HK-2 (cell line): ENCODE measurements around the gene MNT.
"Not testable (repeated sequence)": the region's sequence is repeated elsewhere in the genome, so short reads cannot be mapped to it uniquely, and the experiment has no call there.

Experiments
- DNase-seq: peaks from one replicate; pipeline ENCODE4 v3.0.0-alpha.2; 2018; ENCODE audit not compliant: unreplicated experiment

Gene MNT, protein sequence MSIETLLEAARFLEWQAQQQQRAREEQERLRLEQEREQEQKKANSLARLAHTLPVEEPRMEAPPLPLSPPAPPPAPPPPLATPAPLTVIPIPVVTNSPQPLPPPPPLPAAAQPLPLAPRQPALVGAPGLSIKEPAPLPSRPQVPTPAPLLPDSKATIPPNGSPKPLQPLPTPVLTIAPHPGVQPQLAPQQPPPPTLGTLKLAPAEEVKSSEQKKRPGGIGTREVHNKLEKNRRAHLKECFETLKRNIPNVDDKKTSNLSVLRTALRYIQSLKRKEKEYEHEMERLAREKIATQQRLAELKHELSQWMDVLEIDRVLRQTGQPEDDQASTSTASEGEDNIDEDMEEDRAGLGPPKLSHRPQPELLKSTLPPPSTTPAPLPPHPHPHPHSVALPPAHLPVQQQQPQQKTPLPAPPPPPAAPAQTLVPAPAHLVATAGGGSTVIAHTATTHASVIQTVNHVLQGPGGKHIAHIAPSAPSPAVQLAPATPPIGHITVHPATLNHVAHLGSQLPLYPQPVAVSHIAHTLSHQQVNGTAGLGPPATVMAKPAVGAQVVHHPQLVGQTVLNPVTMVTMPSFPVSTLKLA

DNA sequence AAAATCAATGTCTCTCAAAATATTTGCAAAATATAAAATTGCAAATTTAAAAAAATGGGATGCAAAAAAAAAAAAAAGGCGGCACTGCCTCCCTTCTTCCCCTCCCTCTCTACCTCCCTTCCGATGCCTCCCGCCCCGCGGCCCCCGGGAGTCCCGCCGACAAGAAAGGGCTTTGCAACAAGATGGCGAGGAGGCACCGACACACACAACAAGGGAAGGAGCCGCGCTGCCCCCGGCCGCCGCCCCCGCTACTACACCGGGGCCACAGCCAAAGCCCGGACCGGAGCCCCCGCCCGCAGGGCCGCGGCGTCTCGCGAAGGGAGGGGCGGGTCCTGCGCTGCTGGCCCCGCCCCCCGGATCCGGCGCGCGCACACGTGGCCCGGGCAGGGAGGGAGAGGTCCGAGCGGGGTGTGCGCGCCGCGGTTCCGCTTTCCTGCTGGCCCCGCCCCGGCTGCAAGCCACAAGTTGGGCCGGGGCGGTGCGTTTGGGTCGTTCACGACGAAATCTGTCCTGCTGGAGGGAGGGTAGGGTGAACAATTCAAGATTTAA, at the start of gene MNT:
Gene MNT (minus strand): TSS at position 184 of the 549 bp plus-strand sequence. CDS start 348 bp downstream, outside the sequence.
- peak; percentile 91 for DNase-seq

DNA sequence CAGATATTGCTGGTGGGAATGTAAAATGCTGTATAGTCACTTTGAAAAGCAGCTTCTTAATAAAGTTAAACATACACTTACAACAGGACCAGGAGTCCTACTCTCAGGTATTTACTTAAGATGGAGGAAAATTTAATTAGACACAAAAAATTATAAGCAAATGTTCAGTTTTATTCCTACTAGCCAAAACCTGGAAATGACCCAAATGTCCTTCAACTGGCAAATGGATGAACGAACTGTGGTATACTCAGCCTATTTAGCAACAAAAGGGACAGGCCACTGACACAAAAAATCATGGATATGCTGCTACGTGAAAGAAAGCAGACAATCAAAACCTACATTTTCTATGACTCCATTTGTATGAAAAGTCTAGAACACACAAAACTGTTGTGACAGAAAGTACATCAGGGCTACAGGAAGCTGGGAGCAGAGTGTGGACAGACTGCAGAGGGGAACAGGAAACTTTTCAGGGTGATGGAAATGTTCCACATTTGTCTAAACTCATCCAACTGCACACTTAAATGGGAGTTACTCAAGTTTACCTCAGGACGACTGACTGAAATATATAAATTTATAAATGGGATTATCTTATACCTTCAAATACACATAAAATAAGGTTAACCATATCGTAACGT, 49.3 kb upstream of the MNT start:
- DNase-seq: no peak

DNA sequence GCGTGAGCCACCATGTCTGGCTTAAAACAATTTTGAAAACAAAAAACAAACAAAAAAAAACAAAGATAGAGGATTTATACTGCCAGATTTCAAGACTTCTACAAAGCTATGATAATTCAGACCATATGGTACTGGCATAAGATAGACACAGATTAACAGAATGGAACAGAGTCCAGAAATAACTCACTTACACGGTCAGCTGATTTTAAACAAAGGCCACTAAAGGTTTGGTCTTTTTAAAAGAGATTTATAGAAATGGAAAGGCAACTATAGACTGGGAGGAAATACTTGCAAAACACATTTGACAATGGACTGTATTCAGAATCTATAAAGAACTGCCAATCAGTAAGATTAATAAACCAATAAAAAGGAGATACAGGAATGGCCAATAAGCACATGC, 48.6 kb upstream of the MNT start:
- no peak for DNase-seq

DNA sequence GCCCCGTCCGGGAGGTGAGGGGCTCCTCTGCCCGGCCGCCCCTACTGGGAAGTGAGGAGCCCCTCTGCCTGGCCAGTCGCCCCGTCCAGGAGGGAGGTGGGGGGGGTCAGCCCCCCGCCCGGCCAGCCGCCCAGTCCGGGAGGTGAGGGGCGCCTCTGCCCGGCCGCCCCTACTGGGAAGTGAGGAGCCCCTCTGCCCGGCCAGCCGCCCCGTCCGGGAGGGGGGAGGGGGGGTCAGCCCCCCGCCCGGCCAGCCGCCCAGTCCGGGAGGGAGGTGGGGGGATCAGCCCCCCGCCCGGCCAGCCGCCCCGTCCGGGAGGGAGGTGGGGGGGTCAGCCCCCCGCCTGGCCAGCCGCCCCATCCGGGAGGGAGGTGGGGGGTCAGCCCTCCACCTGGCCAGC, 46.6 kb upstream of the MNT start:
- DNase-seq: not testable (repeated sequence)

DNA sequence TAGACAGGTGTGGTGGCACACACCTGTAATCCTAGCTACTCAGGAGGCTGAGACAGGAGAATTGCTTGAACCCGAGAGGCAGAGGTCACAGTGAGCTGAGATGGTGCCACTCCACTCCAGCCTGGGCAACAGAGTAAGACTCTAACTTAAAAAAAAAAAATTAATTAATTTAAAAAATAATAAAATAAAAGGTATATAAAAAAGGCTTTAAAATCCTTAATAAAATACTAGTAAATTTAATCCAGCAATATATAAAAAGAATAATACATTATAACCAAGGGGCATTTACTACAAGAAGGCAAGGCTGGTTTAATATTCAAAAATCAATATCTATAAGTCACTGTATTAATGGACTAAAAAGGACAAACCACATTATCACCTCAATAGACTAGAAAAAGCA, 44.8 kb upstream of the MNT start:
- no peak for DNase-seq

DNA sequence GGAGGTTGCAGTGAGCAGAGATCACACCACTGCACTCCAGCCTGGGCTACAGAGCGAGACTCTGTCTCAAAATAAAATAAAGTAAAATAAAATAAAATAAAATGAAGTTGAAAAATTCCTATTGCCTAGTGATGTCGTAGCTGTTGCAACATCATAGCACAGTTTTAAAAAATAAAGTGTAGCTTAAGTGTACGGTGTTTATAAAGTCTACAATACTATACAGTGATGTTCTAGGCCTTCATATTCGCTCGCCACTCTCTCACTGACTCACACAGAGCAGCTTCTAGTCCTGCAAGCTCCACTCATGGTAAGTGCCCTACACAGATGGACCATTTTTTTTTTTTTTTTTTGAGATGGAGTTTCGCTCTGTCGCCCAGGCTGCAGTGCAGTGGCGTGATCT, 43.5 kb upstream of the MNT start:
- DNase-seq: no peak

DNA sequence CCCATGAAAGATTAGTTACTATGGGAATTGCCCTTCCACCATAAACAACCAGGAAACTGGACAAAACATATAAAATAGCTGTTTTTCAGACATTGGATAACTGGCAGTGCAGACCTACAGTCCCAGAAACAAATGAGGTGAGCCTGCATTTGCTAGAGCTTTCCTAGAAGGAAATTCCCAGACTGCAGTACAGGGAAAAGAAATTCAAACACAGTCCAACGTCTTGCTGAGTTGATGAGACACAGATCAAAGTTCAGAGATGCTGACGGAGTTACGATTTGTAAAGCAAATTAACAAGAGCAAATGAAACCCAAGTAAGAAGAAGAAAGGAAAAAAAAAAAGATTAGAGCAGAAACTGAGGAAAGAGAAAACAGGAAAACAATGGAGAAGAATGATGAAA, 41.3 kb upstream of the MNT start:
- no peak for DNase-seq

DNA sequence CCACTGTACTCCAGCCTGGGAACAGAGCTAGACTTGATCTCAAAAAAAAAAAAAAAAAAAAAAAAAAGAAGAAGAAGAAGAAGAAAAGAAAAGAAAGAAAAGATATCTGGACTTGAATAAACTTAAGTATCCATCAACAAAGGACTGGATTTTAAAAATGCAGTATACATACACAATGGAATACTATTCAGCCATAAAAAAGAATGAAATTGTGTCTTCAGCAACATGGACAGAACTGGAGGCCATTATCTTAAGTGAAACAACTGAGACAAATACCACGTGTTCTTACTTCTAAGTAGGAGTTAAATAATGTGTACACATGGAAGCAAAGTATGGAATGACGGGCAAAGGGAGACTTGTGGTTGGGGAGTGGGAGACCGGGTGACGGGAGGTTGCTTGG, 40.1 kb upstream of the MNT start:
- no peak for DNase-seq

DNA sequence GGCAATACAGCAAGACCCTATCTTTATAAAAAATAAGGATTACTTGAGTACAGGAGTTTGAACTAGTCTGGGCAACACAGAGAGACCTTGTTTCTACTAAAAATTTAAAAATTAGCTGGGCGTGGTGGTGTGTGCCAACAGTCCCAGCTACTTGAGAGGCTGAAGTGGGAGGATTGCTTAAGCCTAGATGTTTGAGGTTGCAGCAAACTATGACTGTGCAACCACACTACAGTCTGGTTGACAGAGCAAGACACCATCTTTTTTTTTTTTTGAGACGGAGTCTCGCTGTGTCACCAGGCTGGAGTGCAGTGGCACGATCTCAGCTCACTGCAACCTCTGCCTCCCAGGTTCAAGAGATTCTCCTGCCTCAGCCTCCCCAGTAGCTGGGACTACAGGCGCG, 39.1 kb upstream of the MNT start:
- not testable (repeated sequence) for DNase-seq

DNA sequence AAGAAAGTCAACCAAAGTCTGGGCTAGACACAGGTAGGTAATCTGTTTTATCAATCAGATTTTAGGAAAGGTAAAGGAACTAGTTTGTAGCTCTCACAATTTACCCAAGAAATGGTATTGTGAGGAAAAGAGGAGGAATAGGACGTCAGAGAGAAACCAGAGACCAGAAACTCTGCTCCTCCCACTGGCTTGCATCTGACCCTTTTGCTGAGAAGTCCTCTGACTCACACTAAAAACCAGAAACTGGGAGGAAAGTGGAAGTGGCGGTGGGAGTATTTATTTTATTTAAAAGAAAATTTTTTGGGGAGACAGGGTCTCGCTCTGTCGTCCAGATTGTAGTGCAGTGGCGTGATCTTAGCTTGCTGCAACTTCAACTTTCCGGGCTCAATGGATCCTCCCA, 38.0 kb upstream of the MNT start:
- no peak for DNase-seq

DNA sequence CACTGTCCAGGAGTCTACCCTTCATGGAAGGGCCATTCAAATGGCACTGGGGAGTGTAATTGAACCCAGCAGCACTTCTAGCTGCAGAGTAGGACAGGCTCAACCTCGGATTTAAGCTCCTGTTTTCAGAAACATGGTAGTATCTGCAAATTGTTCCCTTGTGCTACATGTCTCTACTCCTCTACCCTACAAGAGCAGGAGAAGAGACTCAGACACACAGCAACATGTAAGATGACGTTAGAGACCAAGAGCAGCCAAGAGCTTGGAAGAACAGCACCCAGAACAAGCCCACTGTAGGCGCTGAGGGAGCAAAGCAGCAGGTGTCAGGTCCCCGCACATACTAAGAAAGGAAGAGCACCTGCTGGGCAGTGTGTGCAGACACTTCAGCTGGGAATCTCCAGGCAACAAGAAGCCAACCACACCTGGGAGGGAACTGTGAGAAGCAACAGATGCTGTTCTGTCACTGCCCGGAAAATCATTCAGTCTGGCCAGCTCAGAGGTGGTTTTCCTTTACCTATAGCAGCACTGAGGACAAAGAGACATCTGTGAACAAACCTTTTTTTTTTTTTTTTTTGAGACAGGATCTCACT, 35.6 kb upstream of the MNT start:
- DNase-seq: no peak

DNA sequence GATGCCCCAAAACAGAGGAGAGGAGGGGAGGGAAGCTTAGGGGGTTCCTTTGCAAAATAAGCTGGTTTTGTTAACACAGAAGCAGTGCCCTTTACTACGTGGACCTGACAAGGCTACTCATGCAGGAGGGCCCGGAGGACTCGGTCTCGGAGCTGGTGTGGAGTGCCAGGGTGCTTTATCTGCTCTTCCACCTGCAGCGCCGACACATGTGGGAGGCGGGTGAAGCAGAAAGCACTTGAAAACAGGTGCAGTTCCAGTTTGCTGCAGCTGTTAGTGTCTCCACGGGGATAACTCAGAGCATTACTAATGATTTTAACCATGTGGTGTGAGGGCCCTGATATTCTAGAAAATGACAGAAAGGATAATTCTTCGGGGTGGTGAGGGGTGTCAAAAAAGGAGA, 35.0 kb upstream of the MNT start:
- no peak for DNase-seq

DNA sequence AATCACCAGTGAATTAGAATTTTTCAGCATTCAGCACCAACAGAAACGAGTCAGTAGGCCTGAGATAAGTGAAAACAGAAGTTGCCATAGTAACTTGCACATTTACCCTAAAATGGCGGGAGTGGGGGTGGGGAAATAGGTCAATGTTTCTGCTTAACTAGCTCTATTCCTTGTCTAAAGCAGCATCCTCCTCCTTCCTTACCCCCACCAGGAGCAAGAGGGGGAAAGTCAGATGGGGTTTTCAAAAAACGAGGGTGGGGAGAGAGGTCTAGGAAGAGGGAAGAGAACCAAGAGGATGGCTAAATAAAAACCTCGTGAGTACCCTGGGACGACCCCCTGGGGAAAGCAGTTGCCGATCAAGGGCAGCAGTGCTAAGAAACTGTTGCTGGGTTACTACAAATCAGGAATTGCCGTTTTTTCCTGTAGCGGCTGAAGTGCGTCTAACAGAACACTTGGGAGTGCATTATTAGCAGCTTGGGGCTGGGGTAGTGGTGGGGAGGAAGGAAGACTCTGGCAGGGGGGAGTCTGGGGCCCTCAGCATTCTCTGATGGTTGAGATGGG, 34.4 kb upstream of the MNT start:
- no peak for DNase-seq

DNA sequence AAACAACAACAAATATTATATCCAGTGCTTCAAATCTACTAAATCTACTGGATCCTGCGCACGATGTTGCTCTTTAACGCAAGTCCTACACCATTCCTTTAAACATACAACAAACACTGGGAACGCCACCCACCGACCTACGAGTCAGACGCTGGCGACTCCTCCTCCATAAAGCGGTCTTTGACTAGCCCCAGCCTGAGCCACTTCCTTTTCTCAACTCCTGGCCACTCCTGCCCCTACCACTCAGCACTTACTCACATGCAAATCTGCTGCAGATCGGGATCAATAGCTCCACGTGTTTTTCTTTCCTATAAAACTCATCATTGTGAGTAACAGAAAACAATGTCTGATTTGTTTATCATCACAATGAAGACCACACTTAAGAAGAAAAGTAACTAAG, 32.8 kb upstream of the MNT start:
- DNase-seq: no peak

DNA sequence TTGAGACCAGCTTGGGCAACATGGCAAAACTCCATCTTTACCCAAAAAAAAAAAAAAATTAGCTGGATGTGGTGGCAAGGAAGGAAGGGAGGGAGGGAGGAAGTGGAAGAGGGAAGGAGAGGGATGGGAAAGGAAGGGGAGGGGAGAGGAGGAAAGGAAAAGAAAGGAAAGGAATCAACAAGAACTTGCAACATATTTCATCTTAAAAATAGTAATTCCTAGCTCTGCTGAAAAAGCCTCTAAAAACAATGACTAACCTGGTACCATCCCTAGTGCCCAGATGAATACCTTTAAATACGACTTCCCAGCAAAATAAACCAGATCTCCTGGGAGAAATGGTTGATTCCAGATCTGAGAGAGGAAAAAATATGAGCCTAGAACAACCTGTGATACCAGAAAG, 27.1 kb upstream of the MNT start:
- DNase-seq: no peak

DNA sequence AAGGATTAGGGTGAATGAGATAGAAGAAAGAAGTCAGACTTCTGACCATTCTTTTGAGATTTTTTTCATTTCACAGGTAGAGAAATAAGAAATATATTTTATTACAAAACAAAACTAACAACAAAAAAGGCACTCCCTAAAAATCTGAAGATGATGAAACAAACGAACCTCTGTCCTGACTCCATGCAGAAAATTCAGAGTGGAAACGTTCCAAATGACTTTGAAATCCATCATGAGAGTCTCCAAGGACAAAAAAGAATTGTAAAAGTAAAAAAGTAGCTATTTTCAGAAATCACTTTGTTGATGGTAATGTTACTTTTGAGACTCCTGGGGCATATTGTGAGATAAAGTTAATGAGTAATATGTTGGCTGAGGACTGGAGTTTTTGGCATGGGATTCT, 26.4 kb upstream of the MNT start:
- DNase-seq: no peak

DNA sequence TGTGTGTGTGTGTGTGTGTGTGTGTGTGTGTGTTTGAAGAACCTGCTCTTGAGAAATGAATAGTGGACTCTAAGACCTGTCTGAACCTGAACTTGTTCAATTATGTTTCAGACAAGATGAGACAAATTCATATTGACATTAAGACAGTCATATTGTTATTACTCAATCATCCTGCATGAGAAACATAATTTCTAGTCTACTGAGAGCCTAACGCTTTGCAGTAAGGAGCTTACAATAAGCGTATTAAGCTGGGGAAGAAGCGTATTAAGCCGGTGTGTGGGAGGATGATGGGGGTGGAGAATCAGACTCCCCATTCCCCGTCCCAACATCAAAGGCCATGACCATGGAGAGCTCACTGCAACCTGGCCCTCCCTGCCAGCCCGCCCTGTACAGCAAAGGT, 22.4 kb upstream of the MNT start:
- no peak for DNase-seq

DNA sequence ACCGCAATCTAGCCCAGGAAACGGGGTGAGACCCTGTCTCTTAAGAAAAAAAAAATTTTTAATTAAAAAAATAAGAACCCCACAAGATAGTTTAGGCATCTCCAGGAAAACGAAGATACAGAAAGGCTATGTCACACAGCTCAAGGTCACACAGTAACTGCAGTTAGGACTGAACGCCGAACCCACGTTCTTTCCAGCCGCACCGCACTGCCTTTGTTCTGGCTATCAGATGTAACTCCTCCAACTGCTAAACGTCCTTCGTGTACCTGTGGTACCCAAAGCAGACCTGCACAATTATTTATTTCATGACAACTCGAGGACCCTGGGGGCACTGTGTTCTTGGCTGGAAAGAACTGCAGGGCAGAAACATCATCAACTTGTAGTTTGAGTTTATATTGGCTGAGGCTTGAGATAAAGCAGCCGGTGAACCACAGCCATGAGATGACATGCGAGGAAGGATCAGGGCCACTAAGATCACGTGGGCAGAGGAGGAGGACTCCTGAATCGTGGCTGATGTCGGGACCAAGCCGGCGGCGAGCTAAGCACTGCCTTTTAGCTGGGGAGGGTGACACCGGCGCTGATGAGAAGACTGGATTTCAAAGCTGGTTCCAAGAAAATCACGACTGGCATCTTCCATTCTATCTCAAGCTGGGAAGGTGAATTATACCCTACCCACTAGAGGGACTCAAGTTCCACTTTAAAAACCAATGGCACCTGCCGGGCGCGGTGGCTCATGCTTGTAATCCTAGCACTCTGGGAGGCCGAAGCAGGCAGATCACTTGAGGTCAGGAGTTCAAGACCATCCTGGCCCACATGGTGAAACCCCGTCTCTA, 20.7 kb upstream of the MNT start:
- DNase-seq: no peak

DNA sequence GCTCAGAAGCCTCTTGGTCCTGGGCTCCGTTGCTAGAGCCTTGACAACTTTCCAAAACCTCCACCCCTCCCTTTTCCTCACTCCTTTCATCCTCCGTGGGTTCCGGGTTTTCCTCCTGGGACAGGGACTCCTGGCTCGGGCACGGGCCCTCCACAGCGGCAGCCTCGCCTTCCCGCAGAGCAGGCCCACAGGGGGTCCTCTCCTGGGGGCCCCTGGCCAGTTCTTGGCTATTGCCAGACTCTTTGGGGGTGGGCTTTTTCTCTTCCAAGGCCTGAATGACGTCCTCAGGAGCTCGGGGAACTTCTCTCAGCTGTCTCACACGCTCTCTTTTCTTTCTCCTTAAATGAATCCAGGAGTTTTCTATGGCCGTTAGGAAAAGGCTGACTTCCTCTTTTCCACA, 19.3 kb upstream of the MNT start:
- no peak for DNase-seq

DNA sequence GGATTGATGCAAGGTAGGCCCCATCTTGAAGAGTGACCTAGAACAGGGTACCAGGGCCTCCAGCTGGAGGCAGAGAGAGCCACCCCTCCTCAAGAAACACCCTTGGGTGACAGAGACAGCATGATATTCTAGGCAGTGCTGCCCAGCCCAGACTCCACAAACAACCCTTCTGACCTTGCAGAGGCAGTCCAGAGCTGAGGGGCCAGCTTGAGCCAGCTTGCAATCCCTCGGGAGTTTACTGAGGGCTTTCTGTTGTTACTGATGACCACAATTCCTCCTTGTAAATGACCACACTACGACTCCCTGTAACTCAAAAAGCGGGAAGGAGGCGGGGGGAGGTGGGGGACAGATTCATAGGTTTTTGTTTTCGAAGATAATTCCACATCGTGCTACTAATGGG, 18.6 kb upstream of the MNT start:
- no peak for DNase-seq

DNA sequence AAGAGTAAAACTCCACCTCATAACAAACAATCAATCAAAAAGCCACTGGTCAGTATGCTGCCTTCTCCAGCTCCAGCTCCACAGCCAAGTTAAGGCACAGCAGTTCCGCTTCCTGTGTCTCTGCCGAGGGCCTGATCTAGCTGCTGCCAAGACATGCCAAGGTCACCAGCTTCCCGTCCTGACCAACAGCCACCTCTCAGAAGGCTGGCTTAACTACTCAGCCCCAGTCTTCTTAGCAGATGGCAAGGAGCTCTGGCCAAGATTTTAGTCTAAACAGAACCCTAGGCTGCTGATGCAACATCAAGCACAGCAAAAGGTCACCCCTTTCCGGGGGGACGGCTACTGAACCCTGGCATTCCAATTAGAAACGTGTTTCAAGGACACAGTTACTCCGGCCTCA, 17.7 kb upstream of the MNT start:
- no peak for DNase-seq
